ENCODE measurements around the gene PRSS38.

The PRSS38 gene

DNA sequence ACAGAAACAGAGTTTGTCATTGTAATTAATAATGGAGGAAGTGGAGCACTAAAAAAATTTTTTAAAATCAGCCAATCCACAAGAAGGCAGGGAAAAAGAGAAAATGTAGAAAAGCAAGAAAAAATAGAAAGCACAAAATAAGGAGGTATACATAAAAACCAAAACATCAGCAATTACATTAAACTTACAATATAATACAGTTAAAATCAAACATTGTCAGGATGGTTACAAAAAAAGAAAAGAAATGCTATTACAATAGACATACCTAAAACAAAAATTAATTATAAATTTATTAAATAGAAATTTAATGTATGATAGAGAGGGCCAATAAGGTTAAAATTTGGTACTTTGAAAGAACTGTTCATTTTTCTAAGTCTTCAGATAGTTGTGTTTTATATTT is 38.7 kb downstream of the PRSS38 start:
- TF ChIP-seq, protein P1, sequence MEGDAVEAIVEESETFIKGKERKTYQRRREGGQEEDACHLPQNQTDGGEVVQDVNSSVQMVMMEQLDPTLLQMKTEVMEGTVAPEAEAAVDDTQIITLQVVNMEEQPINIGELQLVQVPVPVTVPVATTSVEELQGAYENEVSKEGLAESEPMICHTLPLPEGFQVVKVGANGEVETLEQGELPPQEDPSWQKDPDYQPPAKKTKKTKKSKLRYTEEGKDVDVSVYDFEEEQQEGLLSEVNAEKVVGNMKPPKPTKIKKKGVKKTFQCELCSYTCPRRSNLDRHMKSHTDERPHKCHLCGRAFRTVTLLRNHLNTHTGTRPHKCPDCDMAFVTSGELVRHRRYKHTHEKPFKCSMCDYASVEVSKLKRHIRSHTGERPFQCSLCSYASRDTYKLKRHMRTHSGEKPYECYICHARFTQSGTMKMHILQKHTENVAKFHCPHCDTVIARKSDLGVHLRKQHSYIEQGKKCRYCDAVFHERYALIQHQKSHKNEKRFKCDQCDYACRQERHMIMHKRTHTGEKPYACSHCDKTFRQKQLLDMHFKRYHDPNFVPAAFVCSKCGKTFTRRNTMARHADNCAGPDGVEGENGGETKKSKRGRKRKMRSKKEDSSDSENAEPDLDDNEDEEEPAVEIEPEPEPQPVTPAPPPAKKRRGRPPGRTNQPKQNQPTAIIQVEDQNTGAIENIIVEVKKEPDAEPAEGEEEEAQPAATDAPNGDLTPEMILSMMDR (IDR thresholded peaks at IDR 0.05) = no peak

DNA sequence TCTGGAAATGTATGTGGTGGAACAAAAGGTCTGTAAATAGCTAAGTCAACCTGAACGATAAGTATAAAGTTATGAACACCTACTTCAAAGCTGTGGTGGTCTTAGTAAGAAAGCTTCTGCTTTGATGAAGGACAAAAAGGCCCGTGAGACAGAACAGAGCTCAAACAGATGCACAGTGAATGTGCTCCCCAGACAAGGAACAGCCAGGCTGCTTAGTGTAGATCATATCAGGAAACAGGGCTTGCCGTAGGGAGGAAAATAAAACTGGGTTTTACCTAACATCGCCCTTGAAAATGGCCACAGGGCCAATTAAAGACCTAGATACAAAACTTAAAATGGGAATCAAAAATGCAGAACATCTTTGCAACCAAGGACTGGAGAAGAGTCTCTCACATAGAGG is 40.2 kb downstream of the PRSS38 start:
- TF ChIP-seq, protein P1 (IDR thresholded peaks at IDR 0.05) = no peak

DNA sequence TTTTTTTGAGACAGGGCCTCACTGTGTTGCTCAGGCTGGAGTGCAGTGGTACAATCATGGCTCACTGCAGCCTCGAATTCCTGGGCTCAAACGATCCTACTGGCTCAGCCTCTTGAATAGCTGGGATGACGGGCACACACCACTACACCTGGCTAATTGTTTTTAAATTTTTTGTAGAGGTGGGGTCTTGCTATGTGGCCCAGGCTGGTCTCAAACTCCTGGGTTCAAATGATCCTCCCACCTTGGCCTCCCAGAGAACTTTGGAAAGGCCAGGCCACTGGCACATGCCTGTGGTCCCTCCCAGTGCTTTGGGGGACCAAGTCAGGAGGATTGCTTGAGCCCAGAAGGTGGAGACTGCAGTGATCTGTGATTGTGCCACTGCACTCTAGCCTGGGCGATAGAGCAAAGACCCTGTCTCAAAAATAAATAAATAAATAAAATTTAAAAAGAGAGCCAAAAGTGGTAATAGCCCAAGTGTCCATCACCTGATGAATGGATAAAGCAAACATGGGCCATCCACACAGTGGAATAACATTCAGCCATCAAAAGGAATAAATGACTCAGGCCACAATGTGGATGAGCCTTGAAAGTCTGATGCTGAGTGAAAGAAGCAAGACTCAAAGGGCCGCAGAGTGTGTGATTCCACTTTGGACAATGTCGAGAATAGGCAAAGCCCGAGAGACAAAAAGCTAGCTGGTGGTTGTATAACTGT is 40.8 kb downstream of the PRSS38 start:
- TF ChIP-seq, protein P1 (IDR thresholded peaks at IDR 0.05) = no peak

DNA sequence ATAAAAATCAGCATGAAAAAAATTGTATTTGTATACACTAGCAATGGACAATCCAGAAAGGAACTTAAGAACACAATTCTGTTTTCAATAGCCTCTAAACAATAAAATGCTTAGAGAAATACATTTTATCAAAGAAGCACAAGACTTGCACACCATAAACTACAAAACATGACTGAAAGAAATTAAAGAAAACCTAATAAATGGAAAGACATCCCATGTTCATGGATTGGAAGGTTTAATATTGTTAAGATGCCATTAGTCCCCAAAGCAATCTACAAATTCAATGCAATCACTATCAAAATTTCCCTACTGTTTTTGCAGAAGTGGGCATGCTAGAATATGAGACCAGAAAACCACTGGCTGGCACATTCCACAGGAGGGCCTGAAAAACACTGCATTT is 49.4 kb downstream of the PRSS38 start:
- TF ChIP-seq, protein P1 (IDR thresholded peaks at IDR 0.05) = no peak

DNA sequence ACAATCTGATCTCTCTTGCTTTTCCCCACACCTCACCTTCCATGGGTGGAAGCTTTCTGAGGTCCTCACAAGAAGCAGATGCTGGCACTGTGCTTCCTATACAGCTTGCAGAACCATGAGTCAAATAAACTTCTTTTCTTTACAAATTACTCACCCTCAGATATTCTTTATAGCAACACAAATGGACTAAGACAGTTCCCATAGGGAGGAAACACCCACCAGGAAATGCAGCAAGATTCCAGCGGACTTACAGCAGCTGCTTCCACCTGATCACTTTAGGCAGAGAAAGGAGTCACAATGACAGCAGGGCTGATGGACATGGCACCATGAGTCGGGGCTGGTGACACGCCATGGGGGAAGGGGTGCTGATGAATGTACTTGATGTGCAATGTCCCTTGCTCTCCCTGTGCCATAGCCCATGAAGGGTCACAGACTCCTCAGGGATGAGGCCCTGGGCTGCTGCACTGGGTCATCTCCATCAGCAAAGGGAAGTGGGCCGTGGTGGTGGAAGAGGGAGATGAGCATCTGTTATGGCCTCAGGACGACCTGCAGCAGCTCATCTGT is 53.9 kb downstream of the PRSS38 start:
- TF ChIP-seq, protein P1 (IDR thresholded peaks at IDR 0.05) = no peak

DNA sequence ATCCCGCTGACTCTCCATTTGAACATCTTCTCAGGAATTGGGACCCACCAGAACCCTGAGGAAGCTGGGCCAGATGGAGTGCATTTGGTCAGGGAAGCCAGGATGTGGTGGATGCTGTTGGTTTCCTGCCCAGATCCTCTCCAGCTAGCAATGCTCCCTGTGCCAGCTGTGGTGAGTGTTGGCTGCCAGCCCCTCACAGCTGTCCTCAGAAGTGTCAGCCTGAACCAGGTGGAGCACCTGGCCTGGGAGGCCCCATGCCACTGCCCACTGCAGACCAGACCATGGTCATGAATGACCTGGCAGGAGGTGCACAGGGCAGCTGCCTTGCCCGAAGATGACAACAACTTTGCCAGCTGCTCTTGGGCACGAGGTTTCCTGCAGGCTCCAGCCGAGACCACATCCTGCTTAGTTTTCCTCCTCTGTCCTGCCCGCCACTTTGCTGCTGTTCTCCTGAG is 54.4 kb downstream of the PRSS38 start:
- TF ChIP-seq, protein P1 (IDR thresholded peaks at IDR 0.05) = no peak

DNA sequence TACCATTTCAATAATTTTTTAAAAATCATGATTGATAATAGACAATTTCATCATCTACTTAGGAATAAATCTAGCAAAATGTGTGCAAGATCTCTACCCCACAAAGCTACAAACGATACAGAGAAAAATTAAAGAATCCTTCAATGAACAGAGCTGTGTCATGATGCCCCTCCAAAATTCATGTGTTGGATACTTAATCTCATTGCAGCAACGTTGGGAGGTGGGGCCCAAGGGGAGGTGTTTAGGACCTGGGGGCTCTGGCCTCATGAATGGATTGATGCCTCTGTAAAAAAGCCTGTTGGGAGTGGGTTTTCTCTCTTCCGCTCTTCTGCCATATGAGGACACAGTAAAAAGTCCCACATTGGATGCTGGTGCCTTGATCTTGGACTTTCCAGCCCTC is 54.9 kb downstream of the PRSS38 start:
- TF ChIP-seq, protein P1 (IDR thresholded peaks at IDR 0.05) = no peak
